Progenitor cell of endocrine pancreas (in vitro differentiated cells): Measurements from ENCODE around the gene CASP9. TPM values are rescaled to one million over a fixed set of nuclear protein-coding genes. Genes with fewer than 3 reads are reported as not detected.
A peak's percentile ranks its signal among the peaks of the same experiment; 100 is the strongest.

Source experiments
- DNase-seq: peaks from one replicate; pipeline ENCODE4 v3.0.0; 2021; ENCODE audit warnings: low spot score; ENCODE audit not compliant: unreplicated experiment
- H3K27ac Mint-ChIP-seq: 2 replicates; pipeline ENCODE4 v1.8.0; 2021; ENCODE audit warnings: mild to moderate bottlenecking, moderate library complexity, mixed read lengths
- H3K27me3 Mint-ChIP-seq: 2 replicates; pipeline ENCODE4 v1.8.0; 2021; ENCODE audit warnings: mixed read lengths
- H3K36me3 Mint-ChIP-seq: 2 replicates; pipeline ENCODE4 v1.8.0; 2022; ENCODE audit warnings: mixed read lengths; ENCODE audit not compliant: insufficient read depth
- H3K4me1 Mint-ChIP-seq: 2 replicates; pipeline ENCODE4 v1.8.0; 2021; ENCODE audit warnings: low read depth, mixed read lengths
- H3K4me3 Mint-ChIP-seq: 2 replicates; pipeline ENCODE4 v1.8.0; 2021; ENCODE audit warnings: low read depth, mild to moderate bottlenecking, moderate library complexity, mixed read lengths
- H3K9me3 Mint-ChIP-seq: 2 replicates; pipeline ENCODE4 v1.8.0; 2021; ENCODE audit warnings: low read depth, mixed read lengths
- CTCF ChIP-seq: fragments of 200-600 bp; sonication (generic); IDR thresholded peaks from one replicate; pipeline ENCODE4 v1.5.0; 2021; ENCODE audit warnings: antibody characterized with exemption, mild to moderate bottlenecking; ENCODE audit not compliant: unreplicated experiment
- total RNA-seq: library from RNA; stranded (reverse); gene quantifications from 2 replicates; pipeline ENCODE4 v1.2.1, GENCODE V29; 2021

CASP9 gene
- total RNA-seq, 1 donor from 2014 or later, result 25.2 TPM

GRCh38 chr1:15506831-15507230 lies 17.2 kb downstream of the CASP9 start:
- Mint-ChIP-seq H3K4me3 (no peak overlapping the region), H3K4me1 (peaks cover 6% of the 10 kb centered on the region), H3K27me3 (no peaks in the 10 kb centered on the region), H3K27ac (no peak overlapping the region), H3K9me3 (no peaks in the 10 kb centered on the region), H3K36me3 (peaks cover 7% of the 10 kb centered on the region)
- no peak for DNase-seq
- no peak for TF ChIP-seq CTCF

DNA sequence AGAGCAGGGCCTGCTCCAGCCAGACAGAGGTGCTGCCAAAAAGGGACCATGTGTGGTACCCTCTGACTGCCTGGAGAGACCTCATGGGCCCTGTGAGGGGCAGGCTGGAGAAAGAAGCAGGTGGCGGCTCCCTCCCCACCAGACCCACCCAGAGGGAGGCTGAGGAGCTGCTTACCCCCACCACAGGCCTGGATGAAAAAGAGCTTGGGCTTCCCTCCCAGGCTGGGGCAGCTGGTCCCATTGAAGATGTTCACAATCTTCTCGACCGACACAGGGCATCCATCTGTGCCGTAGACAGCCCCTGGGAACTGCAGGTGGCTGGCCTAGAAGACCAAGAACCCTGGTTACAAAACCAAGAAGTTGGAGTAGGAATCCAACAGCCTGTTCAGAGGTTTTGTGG lies 19.6 kb downstream of the CASP9 start:
- H3K36me3 Mint-ChIP-seq, result peaks cover 10% of the 10 kb centered on the region
- no peak overlapping the region for H3K4me3 Mint-ChIP-seq
- H3K9me3 Mint-ChIP-seq, result no peaks in the 10 kb centered on the region
- H3K4me1 Mint-ChIP-seq, result peaks cover 6% of the 10 kb centered on the region
- DNase-seq, result no peak
- no peak for TF ChIP-seq CTCF
- H3K27me3 Mint-ChIP-seq, result no peaks in the 10 kb centered on the region
- no peak overlapping the region for H3K27ac Mint-ChIP-seq

GRCh38 chr1:15501208-15502032 lies 22.6 kb downstream of the CASP9 start:
- TF ChIP-seq CTCF, result peak; percentile 92
- H3K36me3 Mint-ChIP-seq, result peaks cover 12% of the 10 kb centered on the region
- H3K4me1 Mint-ChIP-seq, result no peaks in the 10 kb centered on the region
- no peak overlapping the region for H3K4me3 Mint-ChIP-seq
- H3K27ac Mint-ChIP-seq, result no peak overlapping the region
- H3K27me3 Mint-ChIP-seq, result no peaks in the 10 kb centered on the region
- DNase-seq, result peak; percentile 54
- H3K9me3 Mint-ChIP-seq, result peaks cover 3% of the 10 kb centered on the region

DNA sequence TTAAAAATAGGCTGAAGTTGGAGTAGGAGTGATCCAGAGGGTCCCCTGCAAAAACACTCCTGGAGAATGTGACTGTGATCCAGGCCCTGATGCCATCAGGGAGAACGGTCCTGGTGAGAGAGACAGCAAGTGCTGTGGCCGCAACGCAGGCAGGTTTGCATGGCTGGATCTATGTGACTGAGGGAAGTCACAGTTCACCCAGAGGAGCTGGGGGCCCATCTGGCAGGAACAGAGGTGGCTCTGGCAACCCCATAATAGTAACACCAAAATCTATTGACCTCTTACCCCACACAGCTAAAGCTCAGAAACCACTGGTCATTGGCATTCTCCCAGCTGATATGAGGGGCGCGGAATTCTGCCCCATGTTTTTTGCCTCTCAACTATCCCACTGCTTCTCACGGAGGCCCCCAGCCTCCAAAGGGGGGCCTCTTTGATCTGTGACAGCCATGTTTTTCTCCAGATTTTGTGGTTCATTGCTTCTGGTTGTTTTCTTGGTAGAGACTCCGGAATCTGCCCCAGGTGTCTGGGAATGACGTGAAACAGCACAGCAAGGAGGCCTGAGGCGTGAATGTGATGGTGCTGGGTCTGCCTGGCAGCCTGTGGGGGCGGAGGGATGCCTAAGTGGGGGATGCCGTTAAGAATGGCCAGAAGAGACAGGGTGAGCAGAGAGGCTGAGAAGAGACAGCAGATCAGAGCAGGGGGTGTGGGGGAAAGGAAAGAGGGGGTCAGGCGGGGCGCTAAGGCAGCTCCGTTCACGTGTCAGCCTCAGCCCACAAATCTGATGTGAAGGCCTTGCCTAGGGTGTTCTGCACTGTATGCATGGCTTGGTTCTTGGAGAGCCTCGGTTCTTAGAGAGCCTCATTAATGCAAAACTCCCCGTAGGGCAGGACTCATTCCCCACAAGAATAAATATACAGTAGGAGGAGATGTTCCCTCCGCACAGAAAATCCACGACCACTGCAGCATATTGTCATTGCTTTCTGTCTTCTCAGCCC lies 23.5 kb downstream of the CASP9 start:
- DNase-seq, result no peak
- H3K36me3 Mint-ChIP-seq, result peaks cover 16% of the 10 kb centered on the region
- H3K4me3 Mint-ChIP-seq, result no peak overlapping the region
- H3K9me3 Mint-ChIP-seq, result peaks cover 3% of the 10 kb centered on the region
- H3K27ac Mint-ChIP-seq, result no peak overlapping the region
- TF ChIP-seq CTCF, result no peak
- H3K4me1 Mint-ChIP-seq, result no peaks in the 10 kb centered on the region
- no peaks in the 10 kb centered on the region for H3K27me3 Mint-ChIP-seq

GRCh38 chr1:15493869-15494390 lies 30.1 kb downstream of the CASP9 start:
- peaks cover 25% of the 10 kb centered on the region for H3K36me3 Mint-ChIP-seq
- no peak overlapping the region for H3K4me3 Mint-ChIP-seq
- no peak overlapping the region for H3K27ac Mint-ChIP-seq
- DNase-seq, result no peak
- peaks cover 3% of the 10 kb centered on the region for H3K9me3 Mint-ChIP-seq
- no peaks in the 10 kb centered on the region for H3K27me3 Mint-ChIP-seq
- no peaks in the 10 kb centered on the region for H3K4me1 Mint-ChIP-seq
- no peak for TF ChIP-seq CTCF
